Activated naive CD8-positive, alpha-beta T cell treated with anti-CD3 and anti-CD28 coated beads, Interleukin-2, amount 50 U/mL, for 24 hours (primary cell): ENCODE data around the gene DNM3.
A peak's percentile ranks its signal among the peaks of the same experiment; 100 is the strongest.

Experiments
- ATAC-seq: fragments of 150-1000 bp; cut with Tn5 transposase; one replicate; pipeline ENCODE4 v1.10.0; 2021
- DNase-seq: peaks from one replicate; pipeline ENCODE4 v3.0.0; 2021
- H3K27ac Mint-ChIP-seq: one replicate; pipeline ENCODE4 v1.8.0; 2021; ENCODE audit warnings: mild to moderate bottlenecking, mixed read lengths
- H3K27me3 Mint-ChIP-seq: one replicate; pipeline ENCODE4 v1.8.0; 2021; ENCODE audit warnings: mixed read lengths
- H3K36me3 Mint-ChIP-seq: one replicate; pipeline ENCODE4 v1.8.0; 2021; ENCODE audit warnings: low read depth, mixed read lengths
- H3K4me1 Mint-ChIP-seq: one replicate; pipeline ENCODE4 v1.8.0; 2021; ENCODE audit warnings: mixed read lengths
- H3K4me3 Mint-ChIP-seq: one replicate; pipeline ENCODE4 v1.8.0; 2021; ENCODE audit warnings: mild to moderate bottlenecking, moderate library complexity, mixed read lengths
- H3K9me3 Mint-ChIP-seq: one replicate; pipeline ENCODE4 v1.8.0; 2021; ENCODE audit warnings: mixed read lengths

DNM3 gene

DNA sequence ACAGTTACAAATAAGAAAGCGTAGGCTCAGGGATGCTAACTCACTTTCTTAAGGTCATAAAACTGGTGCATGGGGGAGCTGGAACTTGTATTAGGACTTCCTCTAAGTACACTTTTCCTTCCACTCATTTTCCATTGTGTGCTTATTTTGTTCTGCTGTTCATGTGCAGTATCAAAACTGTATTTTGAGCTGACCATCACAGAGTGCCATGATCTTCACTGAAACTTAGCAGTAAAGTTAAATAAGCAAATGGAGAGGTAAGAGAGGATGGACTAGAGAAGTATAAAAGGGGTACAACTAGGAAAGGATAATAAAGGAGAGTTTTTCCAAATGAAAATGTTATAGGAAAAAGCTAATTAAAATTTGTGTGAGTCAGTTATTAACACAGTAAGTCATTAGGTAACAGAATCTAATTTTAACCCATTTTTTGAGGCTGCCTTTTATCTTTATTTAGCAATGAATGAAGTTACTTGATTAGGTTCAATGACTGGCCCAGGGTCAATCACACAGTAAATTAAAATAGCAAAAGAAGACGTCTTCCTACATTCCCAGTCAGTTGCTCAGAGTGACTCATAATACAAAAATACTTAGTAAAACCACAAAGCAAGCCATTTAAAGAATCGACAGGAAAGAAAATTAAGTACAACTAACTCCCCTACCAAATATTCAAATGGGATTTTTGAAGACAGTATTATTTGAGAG is 413.4 kb downstream of the DNM3 start:
- Mint-ChIP-seq H3K27ac (peak overlapping the region; percentile 60), H3K27me3 (no peaks in the 10 kb centered on the region), H3K4me1 (peaks cover 23% of the 10 kb centered on the region), H3K36me3 (peaks cover 2% of the 10 kb centered on the region), H3K4me3 (peak overlapping the region; percentile 1), H3K9me3 (peaks cover 5% of the 10 kb centered on the region)
- ATAC-seq, result peak; percentile 57
- DNase-seq, result no peak

GRCh38 chr1:172255223-172255560 is 413.9 kb downstream of the DNM3 start:
- Mint-ChIP-seq H3K9me3 (peaks cover 10% of the 10 kb centered on the region), H3K27me3 (no peaks in the 10 kb centered on the region), H3K4me1 (peaks cover 27% of the 10 kb centered on the region), H3K27ac (peak overlapping the region; percentile 44), H3K36me3 (peaks cover 4% of the 10 kb centered on the region), H3K4me3 (peak overlapping the region; percentile 1)
- ATAC-seq, result peak; percentile 63
- DNase-seq, result no peak

DNA sequence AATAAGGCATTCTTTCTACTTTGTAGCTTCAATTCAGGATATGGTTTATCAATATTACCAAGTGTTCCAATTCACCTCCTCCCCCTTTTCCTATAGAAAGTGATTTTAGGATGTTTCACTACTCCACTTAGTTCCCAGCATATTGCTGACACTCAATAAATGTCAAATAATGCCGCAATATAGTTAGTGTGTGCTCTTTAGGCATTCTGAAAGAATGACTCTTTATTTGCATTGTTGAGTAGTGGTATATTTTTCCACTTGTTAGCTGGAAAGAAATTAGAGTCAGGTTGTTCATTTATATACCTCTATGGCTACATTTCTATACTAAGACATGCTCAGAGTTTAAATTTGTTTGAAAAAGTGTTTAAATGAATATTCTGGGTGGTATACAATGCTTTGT is 424.6 kb downstream of the DNM3 start:
- peaks cover 39% of the 10 kb centered on the region for H3K4me1 Mint-ChIP-seq
- peak; percentile 27 for ATAC-seq
- H3K9me3 Mint-ChIP-seq, result peaks cover 21% of the 10 kb centered on the region
- DNase-seq, result no peak
- no peaks in the 10 kb centered on the region for H3K27me3 Mint-ChIP-seq
- H3K36me3 Mint-ChIP-seq, result peaks cover 6% of the 10 kb centered on the region
- no peak overlapping the region for H3K4me3 Mint-ChIP-seq
- H3K27ac Mint-ChIP-seq, result peak overlapping the region; percentile 78

DNA sequence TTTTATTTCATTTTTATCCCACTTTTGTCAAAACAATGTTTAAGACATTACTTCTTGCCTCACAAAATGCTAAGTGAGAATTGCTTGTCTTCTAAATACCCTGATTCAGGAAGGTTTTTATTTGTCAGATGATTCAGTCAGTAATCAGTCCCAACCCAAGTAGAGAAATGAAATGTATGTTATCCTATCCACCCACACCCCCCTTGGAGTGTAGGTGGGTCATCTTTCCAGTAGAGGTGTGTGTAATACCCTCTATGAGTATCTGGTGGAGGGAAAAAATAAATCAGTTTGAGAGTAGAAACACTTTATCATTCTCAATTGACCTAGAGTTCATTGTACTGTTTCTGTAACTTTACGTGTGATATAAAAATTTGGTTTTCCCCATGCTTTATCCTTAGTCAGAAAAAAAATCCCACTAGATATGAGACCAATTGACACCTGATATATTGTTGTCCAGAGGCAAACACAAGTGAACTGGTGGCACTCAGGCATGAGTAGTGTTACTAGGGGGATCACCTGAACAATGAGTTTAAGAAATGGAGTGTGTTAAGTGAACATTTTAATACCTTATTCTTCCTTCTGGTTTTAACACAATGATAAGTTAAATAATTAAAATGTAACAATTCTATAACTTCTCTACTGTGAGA is 425.4 kb downstream of the DNM3 start:
- H3K36me3 Mint-ChIP-seq, result peaks cover 3% of the 10 kb centered on the region
- DNase-seq, result peak; percentile 41
- no peaks in the 10 kb centered on the region for H3K27me3 Mint-ChIP-seq
- peaks cover 16% of the 10 kb centered on the region for H3K9me3 Mint-ChIP-seq
- H3K4me1 Mint-ChIP-seq, result peaks cover 43% of the 10 kb centered on the region
- ATAC-seq, result peak; percentile 87
- peak overlapping the region; percentile 78 for H3K27ac Mint-ChIP-seq
- no peak overlapping the region for H3K4me3 Mint-ChIP-seq

- peaks cover 43% of the 10 kb centered on the region for H3K4me1 Mint-ChIP-seq
- no peaks in the 10 kb centered on the region for H3K27me3 Mint-ChIP-seq
- DNase-seq (no peak), ATAC-seq (no peak)
- peaks cover 8% of the 10 kb centered on the region for H3K9me3 Mint-ChIP-seq
- H3K36me3 Mint-ChIP-seq, result peaks cover 2% of the 10 kb centered on the region
- H3K27ac Mint-ChIP-seq, result no peak overlapping the region
- H3K4me3 Mint-ChIP-seq, result no peak overlapping the region
Measured at GRCh38 chr1:172268237-172268636, 426.9 kb downstream of the DNM3 start.

DNA sequence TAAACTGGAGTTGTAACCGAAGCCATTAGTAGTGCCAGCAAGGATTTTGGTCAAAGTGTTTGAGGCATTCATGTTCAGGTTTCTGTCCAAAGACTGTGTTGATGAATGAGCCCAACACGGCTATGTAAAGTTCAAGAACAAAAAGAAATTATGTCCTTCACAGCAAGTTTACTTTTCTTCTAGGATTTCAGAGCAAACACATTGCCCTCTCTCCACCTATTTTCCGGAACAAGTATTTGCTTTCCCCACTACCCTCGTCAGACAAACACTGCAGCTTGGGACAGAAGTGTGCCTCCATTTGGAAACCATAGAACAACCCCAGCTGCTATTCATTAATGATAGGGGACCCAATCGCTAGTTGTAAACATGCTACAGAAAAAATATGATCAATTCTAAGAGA is 427.8 kb downstream of the DNM3 start:
- H3K27me3 Mint-ChIP-seq, result no peaks in the 10 kb centered on the region
- DNase-seq (no peak), ATAC-seq (no peak)
- H3K9me3 Mint-ChIP-seq, result no peaks in the 10 kb centered on the region
- H3K36me3 Mint-ChIP-seq, result no peaks in the 10 kb centered on the region
- H3K4me3 Mint-ChIP-seq, result no peak overlapping the region
- H3K27ac Mint-ChIP-seq, result no peak overlapping the region
- peaks cover 51% of the 10 kb centered on the region for H3K4me1 Mint-ChIP-seq

- Mint-ChIP-seq H3K4me1 (peaks cover 54% of the 10 kb centered on the region), H3K27me3 (no peaks in the 10 kb centered on the region), H3K9me3 (no peaks in the 10 kb centered on the region), H3K4me3 (no peak overlapping the region), H3K36me3 (no peaks in the 10 kb centered on the region), H3K27ac (no peak overlapping the region)
- DNase-seq (no peak), ATAC-seq (no peak)
Measured at GRCh38 chr1:172269644-172270043, 428.3 kb downstream of the DNM3 start.

GRCh38 chr1:172270605-172271004 is 429.3 kb downstream of the DNM3 start:
- Mint-ChIP-seq H3K27me3 (no peaks in the 10 kb centered on the region), H3K4me3 (no peak overlapping the region), H3K27ac (no peak overlapping the region), H3K4me1 (peaks cover 50% of the 10 kb centered on the region), H3K36me3 (no peaks in the 10 kb centered on the region), H3K9me3 (no peaks in the 10 kb centered on the region)
- DNase-seq (no peak), ATAC-seq (peak; percentile 58)

GRCh38 chr1:172272087-172272486 is 430.8 kb downstream of the DNM3 start:
- no peaks in the 10 kb centered on the region for H3K27me3 Mint-ChIP-seq
- peaks cover 35% of the 10 kb centered on the region for H3K4me1 Mint-ChIP-seq
- no peak overlapping the region for H3K4me3 Mint-ChIP-seq
- DNase-seq (no peak), ATAC-seq (no peak)
- H3K9me3 Mint-ChIP-seq, result no peaks in the 10 kb centered on the region
- no peaks in the 10 kb centered on the region for H3K36me3 Mint-ChIP-seq
- no peak overlapping the region for H3K27ac Mint-ChIP-seq

DNA sequence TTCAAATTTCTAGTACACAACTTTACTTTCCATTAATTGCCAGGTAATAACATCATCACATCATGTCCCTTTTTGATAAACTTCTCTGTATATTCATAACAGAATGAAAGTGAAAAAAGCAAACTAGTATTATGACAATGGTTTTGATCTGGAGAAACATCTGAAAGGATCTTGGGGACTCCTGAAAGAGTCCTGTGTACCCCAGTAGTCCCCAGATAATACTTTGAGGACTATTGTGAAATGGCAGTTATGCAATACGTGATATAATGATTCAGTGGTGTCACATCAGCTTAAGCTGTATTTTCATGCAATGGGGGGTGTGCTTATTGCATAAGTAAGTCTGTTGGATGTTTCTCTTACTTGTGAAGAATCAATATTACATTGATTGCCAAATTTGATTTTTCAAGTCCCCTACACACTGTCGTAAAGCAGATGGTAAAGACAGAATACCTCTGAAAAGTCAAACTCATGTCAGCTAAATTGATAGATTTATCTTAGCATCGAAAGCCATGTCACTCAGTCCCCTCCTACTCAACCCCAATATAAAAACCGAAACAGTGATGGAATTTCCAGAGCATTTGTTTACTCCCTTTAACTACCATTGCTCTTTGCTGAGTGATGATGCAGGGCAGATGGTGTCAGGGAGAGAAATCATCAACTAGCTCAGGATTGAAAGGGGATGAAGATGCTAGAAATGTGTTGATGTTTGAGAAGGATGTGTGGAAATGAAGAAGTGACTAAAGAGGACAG is 432.5 kb downstream of the DNM3 start:
- H3K4me1 Mint-ChIP-seq, result peaks cover 32% of the 10 kb centered on the region
- DNase-seq, result no peak
- no peak overlapping the region for H3K4me3 Mint-ChIP-seq

GRCh38 chr1:172275478-172275877 is 434.2 kb downstream of the DNM3 start:
- ATAC-seq, result no peak
- H3K36me3 Mint-ChIP-seq, result no peaks in the 10 kb centered on the region
- H3K27me3 Mint-ChIP-seq, result no peaks in the 10 kb centered on the region
- no peak for DNase-seq
- H3K9me3 Mint-ChIP-seq, result no peaks in the 10 kb centered on the region
- H3K4me1 Mint-ChIP-seq, result peaks cover 20% of the 10 kb centered on the region
- H3K27ac Mint-ChIP-seq, result no peak overlapping the region
- no peak overlapping the region for H3K4me3 Mint-ChIP-seq

More for the DNA sequence above, 432.5 kb downstream of the DNM3 start:
- H3K9me3 Mint-ChIP-seq, result no peaks in the 10 kb centered on the region
- ATAC-seq, result peak; percentile 53
- H3K27me3 Mint-ChIP-seq, result no peaks in the 10 kb centered on the region
- H3K27ac Mint-ChIP-seq, result peak overlapping the region; percentile 15
- H3K36me3 Mint-ChIP-seq, result no peaks in the 10 kb centered on the region

GRCh38 chr1:172276120-172276818 is 435.0 kb downstream of the DNM3 start:
- H3K27ac Mint-ChIP-seq, result no peak overlapping the region
- no peaks in the 10 kb centered on the region for H3K27me3 Mint-ChIP-seq
- ATAC-seq (no peak), DNase-seq (no peak)
- H3K36me3 Mint-ChIP-seq, result no peaks in the 10 kb centered on the region
- H3K9me3 Mint-ChIP-seq, result no peaks in the 10 kb centered on the region
- H3K4me1 Mint-ChIP-seq, result peaks cover 18% of the 10 kb centered on the region
- no peak overlapping the region for H3K4me3 Mint-ChIP-seq

- H3K27ac Mint-ChIP-seq, result no peak overlapping the region
- peaks cover 18% of the 10 kb centered on the region for H3K4me1 Mint-ChIP-seq
- no peaks in the 10 kb centered on the region for H3K27me3 Mint-ChIP-seq
- no peaks in the 10 kb centered on the region for H3K9me3 Mint-ChIP-seq
- H3K36me3 Mint-ChIP-seq, result no peaks in the 10 kb centered on the region
- no peak for ATAC-seq
- DNase-seq, result no peak
- H3K4me3 Mint-ChIP-seq, result no peak overlapping the region
Measured at GRCh38 chr1:172277275-172277674, 436.0 kb downstream of the DNM3 start.

- ATAC-seq (no peak), DNase-seq (no peak)
- Mint-ChIP-seq H3K36me3 (no peaks in the 10 kb centered on the region), H3K4me1 (peaks cover 18% of the 10 kb centered on the region), H3K27me3 (no peaks in the 10 kb centered on the region), H3K27ac (no peak overlapping the region), H3K4me3 (no peak overlapping the region), H3K9me3 (no peaks in the 10 kb centered on the region)
Measured at GRCh38 chr1:172277989-172278388, 436.7 kb downstream of the DNM3 start.
